Right atrium auricular region (tissue), 2 donors: ENCODE data around the gene DSTN. TPM values are rescaled to one million over a fixed set of nuclear protein-coding genes. Genes with fewer than 3 reads are reported as not detected.

Experiments
- DNase-seq: peaks from one replicate; pipeline ENCODE4 v3.0.0-alpha.2; 2019; ENCODE audit warnings: low spot score
- H3K27ac ChIP-seq, 2 donors: fragments of 200-600 bp; sonication (generic); 1 replicate in 1 of 2; 2 replicates in 1 of 2; pipeline ENCODE4 v1.5.1; 2016 to 2019
- H3K27me3 ChIP-seq, 2 donors: fragments of 200-600 bp; sonication (generic); one replicate each; pipeline versions ENCODE4 v1.5.1 to v1.6.0; 2017 to 2019
- H3K36me3 ChIP-seq: fragments of 200-600 bp; sonication (generic); one replicate; pipeline ENCODE4 v1.5.1; 2016
- H3K4me1 ChIP-seq, 2 donors: fragments of 200-600 bp; sonication (generic); one replicate each; pipeline versions ENCODE4 v1.5.1 to v1.6.0; 2017 to 2019
- H3K4me3 ChIP-seq, 2 donors: fragments of 200-600 bp; sonication (generic); 1 replicate in 1 of 2; 2 replicates in 1 of 2; pipeline ENCODE4 v1.5.1; 2017 to 2019; ENCODE audit warnings: mild to moderate bottlenecking in 1 of 2, moderate library complexity in 1 of 2
- H3K9me3 ChIP-seq, 2 donors: fragments of 200-600 bp; sonication (generic); one replicate each; pipeline ENCODE4 v1.5.1; 2019
- total RNA-seq, 2 donors: library from RNA; depleted of rRNA; stranded (reverse); fragments of >200 nt; gene quantifications; one replicate each; pipeline ENCODE4 v1.1.0, GENCODE V29; 2016
- TF ChIP-seq, protein P1 (sequence below), 2 donors: fragments of 200-600 bp; sonication (generic); IDR thresholded peaks; one replicate each; pipeline ENCODE4 v1.5.1; 2019; ENCODE audit warnings: antibody characterized with exemption in 2 of 2

DSTN gene
- total RNA-seq, 2 donors from 2014 or later = 585 to 760 TPM

DNA sequence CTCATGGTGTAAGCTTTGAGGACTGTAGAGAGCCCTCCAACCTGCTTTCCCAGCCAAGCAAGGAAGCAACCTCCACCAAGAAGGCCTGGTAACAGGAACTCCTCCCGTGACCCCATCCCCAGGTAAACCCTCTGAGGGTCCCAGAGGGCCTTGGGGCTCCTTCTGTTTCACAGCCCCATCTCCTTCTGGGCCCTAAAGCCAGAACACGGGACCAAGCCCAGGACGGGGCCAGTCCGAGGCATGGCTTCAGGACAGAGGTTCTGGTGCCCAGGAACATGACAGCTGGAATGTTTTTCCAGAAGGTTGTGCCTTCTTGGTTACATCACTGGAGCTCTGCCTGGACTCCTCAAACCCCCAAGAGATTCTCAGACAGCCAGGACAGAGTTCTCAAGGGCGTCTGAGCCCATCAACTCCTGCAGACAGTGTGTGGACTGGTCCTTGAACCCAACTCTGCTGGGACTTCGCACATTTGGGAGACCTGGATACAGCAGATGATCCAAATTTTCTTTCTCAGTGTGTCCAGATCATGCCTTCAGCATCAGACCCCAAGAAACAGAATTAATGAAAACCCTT lies 69.0 kb downstream of the DSTN start:
- peaks cover 0 to 80% of the 10 kb centered on the region in 2 donors for H3K4me1 ChIP-seq
- H3K36me3 ChIP-seq = peaks cover 55% of the 10 kb centered on the region
- H3K4me3 ChIP-seq = no peak overlapping the region

DNA sequence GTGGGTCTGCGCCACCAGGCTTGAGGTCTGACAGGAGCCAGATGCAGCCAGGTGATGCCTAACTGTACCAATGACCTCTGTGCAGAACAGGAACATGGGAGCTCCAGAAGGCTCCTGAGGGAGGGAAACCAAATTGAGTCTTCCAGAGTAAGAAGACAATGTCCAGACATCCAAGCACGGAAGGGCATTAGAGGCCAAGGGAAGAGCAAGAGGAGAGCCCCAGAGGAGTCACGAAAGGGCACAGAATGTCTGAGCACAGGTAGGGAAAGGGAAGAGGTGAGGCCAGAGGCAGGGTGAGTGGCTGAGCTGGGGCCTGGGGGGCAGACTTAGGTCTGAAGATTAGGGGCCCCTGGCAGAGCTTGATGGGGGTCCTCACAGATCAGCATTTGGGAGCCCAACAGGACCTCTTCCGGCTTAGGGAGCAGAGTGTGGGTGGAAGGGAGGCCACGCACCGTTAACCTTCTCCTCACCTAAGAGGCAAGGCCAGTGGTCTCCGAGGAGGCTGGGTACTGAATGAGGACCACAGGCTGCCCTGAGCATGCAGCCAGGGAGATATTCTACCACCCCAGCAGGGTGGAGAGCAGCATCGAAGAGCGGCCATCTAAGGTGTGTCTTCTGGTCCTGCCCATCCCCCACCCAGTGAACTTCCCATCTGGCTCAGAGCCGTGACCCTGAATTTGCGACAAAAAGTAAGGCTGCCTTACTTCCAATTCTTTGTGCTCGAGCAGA lies 70.4 kb downstream of the DSTN start:
- Histone ChIP-seq H3K27ac (no peak overlapping the region), H3K4me1 (peaks cover 0 to 81% of the 10 kb centered on the region in 2 donors), H3K27me3 (no peaks in the 10 kb centered on the region), H3K9me3 (no peaks in the 10 kb centered on the region), H3K4me3 (no peak overlapping the region), H3K36me3 (peaks cover 41% of the 10 kb centered on the region)
- no peak for DNase-seq
- TF ChIP-seq, protein P1, sequence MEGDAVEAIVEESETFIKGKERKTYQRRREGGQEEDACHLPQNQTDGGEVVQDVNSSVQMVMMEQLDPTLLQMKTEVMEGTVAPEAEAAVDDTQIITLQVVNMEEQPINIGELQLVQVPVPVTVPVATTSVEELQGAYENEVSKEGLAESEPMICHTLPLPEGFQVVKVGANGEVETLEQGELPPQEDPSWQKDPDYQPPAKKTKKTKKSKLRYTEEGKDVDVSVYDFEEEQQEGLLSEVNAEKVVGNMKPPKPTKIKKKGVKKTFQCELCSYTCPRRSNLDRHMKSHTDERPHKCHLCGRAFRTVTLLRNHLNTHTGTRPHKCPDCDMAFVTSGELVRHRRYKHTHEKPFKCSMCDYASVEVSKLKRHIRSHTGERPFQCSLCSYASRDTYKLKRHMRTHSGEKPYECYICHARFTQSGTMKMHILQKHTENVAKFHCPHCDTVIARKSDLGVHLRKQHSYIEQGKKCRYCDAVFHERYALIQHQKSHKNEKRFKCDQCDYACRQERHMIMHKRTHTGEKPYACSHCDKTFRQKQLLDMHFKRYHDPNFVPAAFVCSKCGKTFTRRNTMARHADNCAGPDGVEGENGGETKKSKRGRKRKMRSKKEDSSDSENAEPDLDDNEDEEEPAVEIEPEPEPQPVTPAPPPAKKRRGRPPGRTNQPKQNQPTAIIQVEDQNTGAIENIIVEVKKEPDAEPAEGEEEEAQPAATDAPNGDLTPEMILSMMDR (IDR thresholded peaks at IDR 0.05) = no peak

More for the DNA sequence above, 69.0 kb downstream of the DSTN start:
- H3K27me3 ChIP-seq = no peaks in the 10 kb centered on the region
- TF ChIP-seq, protein P1 (IDR thresholded peaks at IDR 0.05) = no peak
- DNase-seq = no peak
- no peaks in the 10 kb centered on the region for H3K9me3 ChIP-seq
- H3K27ac ChIP-seq = no peak overlapping the region

DNA sequence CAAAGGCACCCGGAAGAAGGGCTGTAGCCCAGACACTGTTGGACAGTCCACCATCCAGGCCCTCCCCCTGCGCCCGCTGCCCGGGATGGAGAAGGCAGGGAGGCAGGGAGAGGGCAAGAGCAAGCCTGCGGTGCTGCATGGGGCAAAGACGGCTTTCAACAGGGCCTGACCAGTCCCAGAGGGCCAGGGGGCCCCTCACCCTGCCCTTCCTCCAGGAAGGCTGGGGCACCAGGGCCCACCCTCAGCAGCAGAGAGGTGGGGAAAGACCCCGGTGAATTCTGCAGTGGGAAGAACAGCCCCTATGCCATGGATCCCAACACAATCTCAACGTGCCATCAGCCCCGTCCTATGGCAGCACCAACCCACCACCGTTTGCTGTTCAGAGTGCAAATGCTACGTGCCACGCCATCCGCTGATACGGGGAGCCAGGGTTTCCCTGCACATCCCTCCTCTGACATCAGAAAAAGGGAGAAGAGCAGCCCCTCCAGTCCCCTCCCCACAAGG lies 71.1 kb downstream of the DSTN start:
- peaks cover 35% of the 10 kb centered on the region for H3K36me3 ChIP-seq
- H3K9me3 ChIP-seq = no peaks in the 10 kb centered on the region
- no peak for DNase-seq
- TF ChIP-seq, protein P1 (IDR thresholded peaks at IDR 0.05) = no peak
- no peak overlapping the region for H3K4me3 ChIP-seq
- no peaks in the 10 kb centered on the region for H3K27me3 ChIP-seq
- H3K27ac ChIP-seq = no peak overlapping the region
- peaks cover 0 to 81% of the 10 kb centered on the region in 2 donors for H3K4me1 ChIP-seq

DNA sequence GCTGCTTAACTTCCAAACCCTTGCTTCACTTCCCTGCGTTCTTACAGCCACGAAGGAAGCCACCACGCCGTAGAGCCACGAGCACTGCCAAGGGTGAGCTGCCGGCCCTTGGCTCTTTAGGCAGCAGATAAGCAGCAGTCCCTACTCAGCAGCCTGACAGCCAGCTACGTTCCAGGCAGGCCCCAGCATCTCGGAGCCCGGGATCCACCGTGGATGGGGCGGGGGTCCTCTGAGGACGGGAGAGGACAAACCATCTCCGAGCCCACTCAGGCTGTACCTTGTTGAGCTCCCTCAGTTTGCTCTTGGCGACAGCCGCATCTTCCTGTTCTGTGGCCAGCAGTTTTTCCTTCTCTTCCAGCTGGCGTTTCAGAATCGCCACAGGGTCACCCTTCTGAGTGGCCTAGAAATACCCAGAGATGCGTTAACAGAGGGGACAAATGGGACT lies 71.7 kb downstream of the DSTN start:
- peaks cover 0 to 81% of the 10 kb centered on the region in 2 donors for H3K4me1 ChIP-seq

DNA sequence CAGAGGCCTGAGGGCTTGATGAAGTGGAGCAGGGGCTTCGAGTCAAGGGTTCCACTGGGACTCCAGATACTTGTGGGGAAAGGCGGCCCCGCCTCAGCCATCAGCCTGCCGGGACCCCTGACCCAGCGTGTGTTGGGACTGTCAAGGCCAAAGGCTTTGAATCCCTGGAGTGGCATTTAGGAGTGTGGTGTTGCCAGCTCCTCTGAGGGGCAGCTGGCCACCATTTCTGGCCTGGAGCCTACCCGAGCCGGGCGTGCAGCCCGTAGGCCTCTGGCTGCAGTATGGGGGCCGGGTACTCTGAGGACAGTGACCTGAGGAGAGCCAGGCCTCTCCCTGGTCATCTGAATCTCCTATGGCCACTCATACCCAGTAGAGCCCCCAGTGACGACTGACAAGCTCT lies 72.1 kb downstream of the DSTN start:
- H3K36me3 ChIP-seq = peaks cover 33% of the 10 kb centered on the region
- no peaks in the 10 kb centered on the region for H3K27me3 ChIP-seq
- H3K9me3 ChIP-seq = no peaks in the 10 kb centered on the region
- peaks cover 0 to 81% of the 10 kb centered on the region in 2 donors for H3K4me1 ChIP-seq
- peak overlapping the region in 1 of 2 donors; percentile 81 for H3K27ac ChIP-seq
- DNase-seq = no peak
- H3K4me3 ChIP-seq = no peak overlapping the region
- TF ChIP-seq, protein P1 (IDR thresholded peaks at IDR 0.05) = no peak

More for the DNA sequence above, 71.7 kb downstream of the DSTN start:
- TF ChIP-seq, protein P1 (IDR thresholded peaks at IDR 0.05) = no peak
- no peak overlapping the region for H3K4me3 ChIP-seq
- peaks cover 33% of the 10 kb centered on the region for H3K36me3 ChIP-seq
- no peak for DNase-seq
- H3K9me3 ChIP-seq = no peaks in the 10 kb centered on the region
- H3K27me3 ChIP-seq = no peaks in the 10 kb centered on the region
- H3K27ac ChIP-seq = peak overlapping the region in 1 of 2 donors; percentile 81
